ENCODE results near the gene H6PD. TPM values are rescaled to one million over a fixed set of nuclear protein-coding genes. Genes with fewer than 3 reads are reported as not detected.
A peak's percentile ranks its signal among the peaks of the same experiment; 100 is the strongest.

The H6PD gene
- total RNA-seq, 2 donors from 2014 or later, result 4.4 to 16.2 TPM

DNA sequence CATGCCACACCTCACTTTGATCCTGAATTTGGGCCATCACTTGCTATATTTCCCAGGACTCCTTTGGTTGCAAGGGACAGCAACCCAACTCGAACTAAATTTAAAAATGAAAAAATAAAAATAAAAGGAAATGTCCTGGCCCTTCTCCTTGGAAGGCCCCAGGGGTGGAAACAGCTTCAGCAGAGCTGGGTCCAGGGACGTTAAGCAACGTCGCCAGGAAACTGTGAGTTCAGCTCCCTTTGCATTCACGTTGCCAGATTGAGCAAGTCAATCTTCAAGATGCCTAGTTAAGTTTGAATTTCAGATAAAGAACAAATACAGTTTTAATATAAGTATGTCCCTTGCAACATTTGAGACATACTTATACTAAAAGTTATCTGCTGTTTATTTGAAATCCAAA is 43.5 kb downstream of the H6PD start:
- Mint-ChIP-seq H3K36me3 (peaks cover 0 to 6% of the 10 kb centered on the region in 2 donors), H3K27ac (no peak overlapping the region), H3K9me3 (no peaks in the 10 kb centered on the region)
- no peak for DNase-seq (ENCODE audit: low spot score in 2 of 2)
- ATAC-seq, result no peak

DNA sequence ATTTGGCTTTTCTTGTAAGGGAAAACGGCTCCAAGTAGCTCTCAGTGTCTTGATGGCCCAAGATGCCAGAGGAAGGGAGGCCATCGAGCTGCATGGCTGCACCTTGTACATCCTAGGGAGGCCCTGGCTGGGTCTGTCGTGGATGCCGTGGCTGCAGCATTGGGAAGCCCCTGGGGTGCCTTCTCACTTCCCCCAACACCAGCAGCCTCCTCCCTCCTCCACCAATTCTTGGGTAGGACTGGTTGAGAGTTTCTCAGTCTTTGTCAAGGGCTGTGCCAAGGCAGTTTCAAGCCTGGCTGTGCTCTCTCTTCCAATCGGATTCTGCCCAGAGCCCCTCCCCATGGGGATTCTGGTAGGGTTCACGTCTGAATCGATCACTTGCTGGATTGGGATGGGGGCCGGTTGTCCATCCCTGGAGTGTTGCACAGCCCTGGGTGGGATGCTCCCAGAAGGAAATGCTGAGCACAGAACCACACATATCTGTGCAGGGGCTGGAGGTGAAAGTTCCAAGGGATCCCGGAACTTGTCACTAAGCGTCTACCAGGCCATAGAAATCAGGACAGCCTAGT is 44.1 kb downstream of the H6PD start:
- no peak for DNase-seq (ENCODE audit: low spot score in 2 of 2)
- no peaks in the 10 kb centered on the region for H3K9me3 Mint-ChIP-seq
- H3K36me3 Mint-ChIP-seq, result peaks cover 0 to 6% of the 10 kb centered on the region in 2 donors
- H3K27ac Mint-ChIP-seq, result peak overlapping the region in 1 of 2 donors; percentile 22
- no peak for ATAC-seq

DNA sequence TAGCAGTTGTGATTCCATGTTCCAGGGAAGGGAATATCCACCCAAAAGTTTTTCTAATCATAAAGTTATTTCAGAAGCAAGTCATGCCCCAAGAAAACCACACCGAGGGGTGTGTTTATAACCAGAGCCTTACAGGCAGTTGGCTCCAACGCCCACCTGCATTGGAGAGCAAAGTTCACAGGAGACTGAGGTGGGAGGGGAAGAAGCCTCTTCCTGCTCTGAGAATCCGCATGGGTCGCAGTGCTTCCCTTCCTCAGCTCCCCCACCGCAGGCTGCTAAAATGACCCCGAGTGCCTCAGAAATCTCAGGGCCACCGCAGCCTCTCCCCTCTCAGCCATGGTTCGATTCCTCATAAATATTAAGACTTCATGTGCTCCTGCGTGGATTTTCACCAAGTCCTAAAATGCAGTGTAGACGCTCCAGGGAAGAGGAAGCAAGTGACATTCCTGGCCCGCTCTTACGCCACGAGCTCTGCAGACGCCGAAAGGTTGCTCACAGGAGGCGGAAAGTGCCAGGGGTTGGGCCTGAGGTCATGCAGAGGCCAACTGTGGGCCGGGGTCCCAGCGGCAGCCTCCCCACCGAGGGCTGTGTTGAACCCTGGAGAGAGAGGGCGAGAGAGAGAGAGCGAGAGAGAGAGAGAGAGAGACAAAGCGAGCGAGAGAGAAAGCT is 44.7 kb downstream of the H6PD start:
- Mint-ChIP-seq H3K27ac (peak overlapping the region in 1 of 2 donors; percentile 22), H3K9me3 (no peaks in the 10 kb centered on the region), H3K36me3 (peaks cover 0 to 6% of the 10 kb centered on the region in 2 donors)
- DNase-seq (ENCODE audit: low spot score in 2 of 2) (no peak), ATAC-seq (no peak)

DNA sequence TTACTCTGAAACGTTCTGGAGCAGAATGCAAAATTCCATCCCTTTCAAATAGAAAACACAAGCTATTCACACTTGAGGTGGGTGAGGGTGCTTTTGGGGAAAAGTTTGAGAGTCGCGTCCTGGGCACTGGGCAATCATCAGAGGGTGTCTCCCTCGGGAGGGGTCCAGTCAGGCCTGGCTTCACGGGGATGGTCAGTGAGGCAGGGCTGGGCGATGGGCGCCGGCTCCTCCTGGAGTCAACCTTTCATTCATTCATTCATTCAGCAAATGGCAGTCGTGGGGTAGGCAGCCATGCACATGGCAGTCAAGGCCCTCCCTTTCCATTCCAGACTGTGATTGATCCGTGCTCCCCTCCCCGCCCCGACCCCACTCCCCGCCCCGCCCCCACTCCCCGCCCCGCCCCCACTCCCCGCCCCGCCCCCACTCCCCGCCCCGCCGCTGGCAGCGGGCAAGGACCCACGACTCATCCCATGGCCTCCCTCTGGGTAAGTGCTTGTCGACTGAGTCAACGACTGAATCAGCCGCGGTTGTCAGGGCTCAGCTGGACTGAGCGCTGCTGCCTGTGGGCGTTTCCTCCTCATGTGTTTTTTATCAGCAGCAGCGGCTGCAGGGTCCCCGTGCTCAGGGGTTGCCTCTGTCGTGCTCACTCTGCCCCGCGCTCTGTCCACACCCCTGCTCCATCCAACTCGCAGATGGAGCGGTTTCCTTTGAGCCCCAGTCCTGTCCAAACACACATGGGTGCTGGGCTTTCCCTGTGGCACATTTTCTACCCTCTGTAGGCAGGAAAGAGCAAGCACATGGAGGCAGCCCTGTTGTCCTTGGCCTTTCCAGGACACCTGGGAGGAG is 45.7 kb downstream of the H6PD start:
- H3K9me3 Mint-ChIP-seq, result no peaks in the 10 kb centered on the region
- DNase-seq (ENCODE audit: low spot score in 2 of 2) (peak; percentile 56 to 68), ATAC-seq (peak; percentile 76 to 90)
- H3K36me3 Mint-ChIP-seq, result peaks cover 0 to 6% of the 10 kb centered on the region in 2 donors
- peak overlapping the region in 1 of 2 donors; percentile 88 for H3K27ac Mint-ChIP-seq

DNA sequence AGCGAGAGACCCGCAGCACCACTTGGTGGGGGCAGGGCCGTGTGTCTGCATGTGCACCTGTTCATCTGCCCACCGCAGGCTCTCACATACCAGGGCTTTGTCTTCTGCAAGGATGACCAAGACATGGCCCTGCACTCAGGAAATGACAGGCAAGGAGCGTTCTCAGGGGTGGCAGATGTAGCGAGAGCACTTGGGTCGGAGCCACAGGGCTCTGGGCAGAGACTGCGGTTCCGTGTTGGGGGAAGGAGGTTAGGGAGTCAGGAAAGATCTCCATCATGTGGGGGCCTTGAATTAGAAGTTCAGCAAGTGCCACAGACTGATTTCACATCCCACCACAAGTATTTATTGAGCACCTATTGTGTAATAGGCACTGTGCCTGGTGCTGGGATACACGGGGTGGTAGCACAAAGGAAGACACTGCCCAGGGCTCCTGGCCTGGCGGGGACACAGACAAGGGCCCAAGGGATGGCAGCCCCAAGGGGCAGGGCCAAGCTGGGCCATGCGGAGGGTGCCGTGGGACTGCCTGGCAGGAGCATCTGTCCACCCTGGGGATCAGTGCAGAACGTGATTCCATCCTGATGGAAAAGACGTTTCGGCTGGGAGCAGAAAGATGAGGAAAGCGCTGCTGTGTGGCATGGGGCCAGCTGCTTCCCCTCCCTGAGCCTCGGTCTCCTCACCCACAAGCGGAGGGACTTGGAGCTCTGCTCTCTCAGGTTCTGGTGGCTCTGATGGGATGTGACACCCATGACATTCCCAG is 46.7 kb downstream of the H6PD start:
- no peak overlapping the region for H3K27ac Mint-ChIP-seq
- ATAC-seq (no peak), DNase-seq (ENCODE audit: low spot score in 2 of 2) (no peak)
- H3K36me3 Mint-ChIP-seq, result peaks cover 0 to 6% of the 10 kb centered on the region in 2 donors
- H3K9me3 Mint-ChIP-seq, result no peaks in the 10 kb centered on the region

DNA sequence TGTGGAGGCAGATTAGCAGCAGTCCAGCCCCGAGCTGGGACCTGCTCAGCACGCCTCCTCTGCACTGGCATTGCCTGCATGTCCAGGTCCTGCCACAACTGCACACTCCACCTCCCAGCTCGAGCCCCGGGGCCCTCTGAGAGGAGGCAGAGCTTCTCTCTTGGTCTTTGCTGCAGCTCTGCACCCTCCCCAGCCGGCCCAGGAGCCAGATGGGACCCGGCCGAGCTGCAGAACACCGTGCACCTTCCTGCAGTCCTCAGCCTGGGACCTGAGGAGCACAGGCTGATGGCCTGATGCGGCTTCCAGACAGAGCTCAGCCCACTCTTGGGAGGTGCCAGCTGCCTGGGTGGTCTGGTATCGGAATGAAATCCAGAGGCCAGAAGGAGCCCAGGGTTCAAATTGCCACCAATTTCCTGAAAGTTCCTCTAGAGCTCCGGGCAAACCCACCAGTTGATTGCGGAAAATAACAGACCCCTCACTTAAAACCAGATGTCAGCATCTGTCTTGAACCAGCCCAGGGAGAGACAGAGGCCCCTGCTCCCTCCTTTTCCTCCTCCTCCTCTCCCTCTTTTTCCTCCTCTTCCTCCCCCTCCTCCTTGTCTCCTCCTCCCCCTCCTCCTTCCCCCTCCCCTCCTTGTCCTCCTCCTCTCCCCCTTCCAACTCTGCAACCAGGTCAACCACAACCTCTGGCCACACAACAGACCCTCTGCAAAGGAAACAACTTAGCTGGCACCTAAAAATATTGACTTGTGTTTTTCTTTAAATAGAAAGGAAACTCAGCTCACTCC is 47.5 kb downstream of the H6PD start:
- Mint-ChIP-seq H3K27ac (no peak overlapping the region), H3K9me3 (no peaks in the 10 kb centered on the region), H3K36me3 (peaks cover 0 to 6% of the 10 kb centered on the region in 2 donors)
- DNase-seq (ENCODE audit: low spot score in 2 of 2) (no peak), ATAC-seq (no peak)

DNA sequence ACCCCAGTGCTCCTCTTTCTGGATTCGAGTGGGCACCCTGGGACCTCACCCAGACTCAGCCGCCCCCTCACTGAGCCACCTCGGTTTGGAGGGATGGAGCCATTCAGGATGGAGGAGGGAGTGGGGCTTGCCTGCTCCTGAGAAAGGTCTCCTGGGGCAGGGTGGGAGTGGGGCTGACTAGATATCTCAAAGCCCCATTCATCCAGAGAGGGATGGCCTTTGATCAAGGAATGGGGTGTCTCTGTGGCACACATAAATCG is 48.1 kb downstream of the H6PD start:
- ATAC-seq, result no peak
- no peaks in the 10 kb centered on the region for H3K9me3 Mint-ChIP-seq
- no peak overlapping the region for H3K27ac Mint-ChIP-seq
- H3K36me3 Mint-ChIP-seq, result peaks cover 0 to 6% of the 10 kb centered on the region in 2 donors
- DNase-seq (ENCODE audit: low spot score in 2 of 2), result no peak

DNA sequence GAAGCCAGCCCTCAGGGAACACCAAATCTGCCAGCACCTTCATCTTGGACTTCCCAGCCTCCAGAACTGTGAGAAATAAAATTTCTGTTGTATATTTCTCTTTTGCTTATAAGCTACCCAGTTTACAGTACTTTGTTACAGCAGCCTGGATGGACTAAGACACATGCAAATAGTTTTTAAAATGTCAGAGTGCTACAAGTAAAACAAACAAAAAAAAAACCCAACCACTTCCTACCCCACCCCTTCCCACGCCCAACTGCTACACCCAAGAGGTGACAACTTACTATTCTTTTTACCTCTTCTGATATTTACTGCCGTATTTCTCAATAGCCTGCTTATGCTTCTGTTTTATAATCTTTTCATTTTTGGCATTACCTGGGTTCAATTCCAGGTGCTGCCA is 49.5 kb downstream of the H6PD start:
- ATAC-seq (no peak), DNase-seq (ENCODE audit: low spot score in 2 of 2) (no peak)

DNA sequence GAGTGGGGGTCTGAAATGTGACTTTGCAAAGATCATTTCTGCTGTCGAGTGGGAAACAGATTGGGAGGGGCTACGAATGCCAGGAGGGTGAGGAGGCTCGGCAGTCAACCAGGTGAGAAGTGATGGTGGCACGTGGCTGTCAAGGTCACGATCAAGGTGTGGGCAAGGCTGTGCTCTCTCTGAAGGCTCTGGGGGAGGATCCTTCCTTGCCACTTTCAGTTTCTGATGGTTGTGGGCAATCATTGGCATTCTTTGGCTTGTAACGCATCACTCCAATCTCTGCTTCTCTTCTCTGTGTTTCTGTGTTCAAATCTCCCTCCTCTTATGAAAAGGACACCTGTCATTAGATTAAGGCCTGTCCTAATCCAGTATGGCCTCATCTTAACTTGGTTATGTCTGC is 52.0 kb downstream of the H6PD start:
- no peak for ATAC-seq
- no peak for DNase-seq (ENCODE audit: low spot score in 2 of 2)
- no peak overlapping the region for H3K27ac Mint-ChIP-seq
- peaks cover 0 to 6% of the 10 kb centered on the region in 2 donors for H3K36me3 Mint-ChIP-seq
- peaks cover 4 to 5% of the 10 kb centered on the region in 2 donors for H3K9me3 Mint-ChIP-seq

More for the DNA sequence above, 49.5 kb downstream of the H6PD start:
- Mint-ChIP-seq H3K27ac (no peak overlapping the region), H3K9me3 (peaks cover 4% of the 10 kb centered on the region in 2 donors), H3K36me3 (peaks cover 0 to 4% of the 10 kb centered on the region in 2 donors)

DNA sequence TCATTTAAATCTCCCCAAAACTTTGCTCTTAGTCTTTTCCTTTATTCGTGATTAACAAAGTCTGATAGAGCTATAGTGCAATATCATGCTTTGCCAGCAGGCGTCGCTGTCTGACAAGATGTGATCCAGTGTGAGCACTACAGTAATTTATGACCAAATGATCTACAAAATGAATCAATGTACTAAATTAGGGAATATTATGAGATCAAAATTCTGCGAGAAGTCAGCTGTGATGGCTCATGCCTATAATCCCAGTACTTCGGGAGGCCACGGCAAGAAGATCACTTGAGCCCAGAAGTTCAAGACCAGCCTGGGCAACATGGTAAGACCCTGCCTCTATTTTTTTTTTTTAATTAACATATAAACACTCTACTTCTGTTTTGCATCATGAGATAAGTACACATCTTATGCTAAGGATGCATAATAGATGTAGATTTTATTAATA is 54.5 kb downstream of the H6PD start:
- Mint-ChIP-seq H3K27ac (no peak overlapping the region), H3K36me3 (peaks cover 0 to 6% of the 10 kb centered on the region in 2 donors), H3K9me3 (peaks cover 4 to 5% of the 10 kb centered on the region in 2 donors)
- ATAC-seq (no peak), DNase-seq (ENCODE audit: low spot score in 2 of 2) (peak; percentile 64 to 92)

DNA sequence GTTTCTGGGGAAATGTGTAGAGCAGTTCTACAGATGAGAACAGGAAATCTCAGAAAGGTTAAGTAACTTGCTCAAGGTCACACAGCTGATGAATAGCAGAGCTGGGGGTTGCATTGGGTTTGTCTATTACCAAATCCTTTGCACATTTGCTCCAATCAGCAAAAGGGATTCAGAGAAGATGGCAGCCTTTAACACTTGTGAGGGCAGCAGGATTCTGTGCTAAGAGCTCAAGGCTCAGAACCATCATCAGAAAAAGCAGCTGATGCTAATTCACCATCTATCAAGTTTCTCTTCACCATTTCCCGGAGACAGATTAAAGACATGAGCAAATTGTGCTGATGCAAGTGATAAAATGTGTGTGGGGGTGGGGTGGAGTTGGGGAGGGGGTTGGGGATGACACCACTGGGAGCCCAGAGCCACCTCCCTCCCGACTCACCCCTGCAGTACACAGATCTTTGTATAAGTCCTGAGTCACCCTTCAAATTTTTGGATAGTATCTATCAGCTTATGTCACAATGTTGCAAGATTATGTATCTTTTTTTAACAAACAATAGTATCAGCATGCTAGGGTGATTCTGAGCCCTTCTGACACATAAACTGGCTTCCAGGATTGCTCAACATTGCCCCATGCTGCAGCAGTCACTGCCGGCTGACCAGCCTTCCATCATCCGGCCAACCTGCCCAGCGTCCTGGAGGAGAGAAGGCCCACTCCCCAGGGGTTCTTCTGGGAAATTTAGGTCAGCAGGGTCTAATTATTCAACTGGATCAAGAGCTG is 55.3 kb downstream of the H6PD start:
- Mint-ChIP-seq H3K9me3 (peaks cover 4 to 5% of the 10 kb centered on the region in 2 donors), H3K36me3 (peaks cover 0 to 6% of the 10 kb centered on the region in 2 donors), H3K27ac (no peak overlapping the region)
- no peak for ATAC-seq
- no peak for DNase-seq (ENCODE audit: low spot score in 2 of 2)

DNA sequence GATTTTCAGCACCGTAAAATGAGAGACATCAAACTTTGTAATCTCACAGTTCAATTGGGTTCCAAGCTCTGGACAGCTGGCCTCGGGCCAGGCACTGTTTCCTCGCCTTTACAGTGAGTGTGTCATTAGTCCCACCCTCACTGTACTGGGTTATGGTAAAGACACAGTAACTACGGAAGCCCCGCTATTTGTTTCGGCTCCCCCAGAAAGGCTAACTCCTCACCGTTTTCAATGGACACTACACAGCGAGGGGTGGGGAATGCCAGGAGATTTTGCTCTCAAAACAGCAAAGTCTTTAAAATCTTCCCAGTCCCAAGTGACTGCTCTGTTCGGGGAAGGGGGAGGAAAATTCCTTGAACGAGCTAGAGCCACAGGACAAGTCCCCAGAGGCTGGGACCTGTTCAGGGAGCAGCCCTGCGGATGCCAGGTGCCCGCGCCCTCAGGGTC is 57.4 kb downstream of the H6PD start:
- peaks cover 4 to 5% of the 10 kb centered on the region in 2 donors for H3K9me3 Mint-ChIP-seq
- no peak for ATAC-seq

DNA sequence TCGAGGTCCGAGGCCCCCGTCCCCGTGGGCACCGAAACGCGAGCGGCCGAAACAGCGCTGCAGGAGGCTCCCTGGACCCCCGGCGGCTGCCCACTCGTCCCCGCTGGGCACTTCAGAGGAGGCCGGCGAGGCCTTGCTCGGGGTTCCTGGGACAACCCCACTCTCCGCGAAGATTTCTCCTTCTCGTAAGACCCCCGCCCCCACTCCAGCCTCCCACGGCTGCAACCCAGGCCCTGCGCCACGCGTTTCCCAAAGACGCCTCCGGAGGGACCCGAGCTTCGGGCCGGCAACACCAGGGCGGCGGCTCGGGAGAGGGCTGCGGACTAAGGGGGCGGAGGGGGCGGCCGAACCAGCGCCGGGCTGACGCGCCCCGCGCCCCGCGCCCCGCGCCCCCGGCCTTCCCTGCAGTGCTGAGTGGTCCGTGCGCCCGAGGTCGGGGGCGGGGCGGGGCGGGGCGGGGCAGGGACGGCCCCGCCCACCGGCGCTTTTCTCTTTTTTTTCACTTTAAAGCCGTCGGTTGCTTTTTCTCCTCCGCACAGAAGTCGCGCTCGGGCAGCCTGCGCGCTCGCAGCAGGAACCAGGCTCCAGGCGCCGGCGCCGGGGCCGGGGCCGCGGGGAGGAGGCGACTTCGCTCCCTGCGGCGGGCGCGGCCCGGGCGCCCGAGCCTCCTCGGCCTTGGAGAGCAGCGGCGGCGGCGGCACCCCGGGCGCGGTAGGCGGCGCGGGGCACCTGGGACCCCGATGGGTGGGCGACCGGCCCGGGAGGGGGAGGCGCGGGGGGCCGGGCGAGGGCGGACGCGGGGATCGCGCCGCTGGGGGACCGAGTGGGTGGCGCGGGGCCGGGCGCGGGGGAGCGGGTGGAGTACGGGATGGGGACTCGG is 58.0 kb downstream of the H6PD start, which contains the start of gene SPSB1:
SPSB1 (plus strand) TSS at position 534 of the 880 bp plus-strand sequence. CDS start 62,998 bp downstream, outside the sequence.
- H3K27ac Mint-ChIP-seq, result peak within 1 kb of the TSS in 1 of 2 donors; percentile 22
- peak; percentile 30 to 61 for ATAC-seq
- DNase-seq (ENCODE audit: low spot score in 2 of 2), result peak in 1 of 2 donors; percentile 61
- H3K36me3 Mint-ChIP-seq, result peaks cover 0 to 6% of the 10 kb centered on the region in 2 donors
- H3K9me3 Mint-ChIP-seq, result peaks cover 4 to 5% of the 10 kb centered on the region in 2 donors

More for the DNA sequence above, 57.4 kb downstream of the H6PD start:
- H3K27ac Mint-ChIP-seq, result peak overlapping the region in 1 of 2 donors; percentile 22
- DNase-seq (ENCODE audit: low spot score in 2 of 2), result no peak
- peaks cover 0 to 6% of the 10 kb centered on the region in 2 donors for H3K36me3 Mint-ChIP-seq

DNA sequence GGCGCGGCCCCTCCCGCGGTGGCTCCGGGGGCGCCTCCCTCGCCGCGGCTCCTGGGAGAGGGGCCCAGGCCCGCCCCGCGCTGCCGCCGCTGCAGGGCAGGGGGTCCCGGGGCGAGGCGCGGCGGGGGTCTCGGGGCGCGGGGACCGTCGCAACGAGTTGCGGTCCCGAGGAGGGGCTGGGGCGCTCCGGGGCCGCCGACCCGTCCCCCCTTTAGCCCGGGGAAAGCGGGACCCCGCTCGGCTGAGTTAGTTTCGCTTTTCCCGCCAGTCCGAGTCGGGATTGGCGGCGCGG is 58.6 kb downstream of the H6PD start:
- no peak for ATAC-seq
- DNase-seq (ENCODE audit: low spot score in 2 of 2), result no peak
- peaks cover 4 to 5% of the 10 kb centered on the region in 2 donors for H3K9me3 Mint-ChIP-seq
- H3K27ac Mint-ChIP-seq, result no peak overlapping the region
- peaks cover 0 to 6% of the 10 kb centered on the region in 2 donors for H3K36me3 Mint-ChIP-seq

Data from activated naive CD4-positive, alpha-beta T cell treated with anti-CD3 and anti-CD28 coated beads, Interleukin-2, amount 50 U/mL, for 72 hours (primary cell).